GM21367 (cell line): ENCODE measurements around the gene PEA15.

ENCODE experiments used
- ATAC-seq: cut with Tn5 transposase; IDR thresholded peaks from one replicate; pipeline ENCODE4 v1.9.1; 2021; ENCODE audit not compliant: unreplicated experiment

Gene PEA15

GRCh38 chr1:160178731-160179130 lies 26.5 kb upstream of the PEA15 start:
- ATAC-seq = no peak

GRCh38 chr1:160179336-160179735 lies 25.8 kb upstream of the PEA15 start:
- no peak for ATAC-seq

GRCh38 chr1:160186246-160186645 lies 18.9 kb upstream of the PEA15 start:
- ATAC-seq = no peak

DNA sequence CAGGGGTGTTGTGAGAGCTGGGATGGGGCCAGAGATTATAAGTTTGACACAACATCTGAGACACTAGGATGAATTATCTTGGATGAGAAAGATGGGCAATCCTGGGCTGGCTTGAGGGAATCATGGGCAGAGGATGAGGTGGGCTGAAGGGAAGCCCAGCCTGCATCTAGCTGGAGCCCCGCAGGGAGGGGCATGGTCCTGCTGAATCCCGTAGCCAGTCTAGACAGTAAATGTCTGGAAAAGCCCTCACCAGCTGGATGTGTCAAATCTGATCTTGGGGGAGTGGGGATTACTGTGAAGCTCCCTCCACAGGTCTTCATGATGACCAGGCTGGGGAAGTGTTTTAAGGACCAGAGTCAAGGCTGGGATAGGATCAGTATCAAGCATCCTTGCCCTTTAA lies 18.5 kb upstream of the PEA15 start:
- no peak for ATAC-seq

- no peak for ATAC-seq
Observed at GRCh38 chr1:160187407-160187806, 17.8 kb upstream of the PEA15 start.

GRCh38 chr1:160188341-160188740 lies 16.8 kb upstream of the PEA15 start:
- ATAC-seq = no peak

- ATAC-seq = no peak
Observed at GRCh38 chr1:160189649-160190625, 15.2 kb upstream of the PEA15 start, which contains the start of gene CASQ1. TSS of gene CASQ1 (plus strand) at chr1:160190575. CDS start at chr1:160190752, 177 bp downstream.

DNA sequence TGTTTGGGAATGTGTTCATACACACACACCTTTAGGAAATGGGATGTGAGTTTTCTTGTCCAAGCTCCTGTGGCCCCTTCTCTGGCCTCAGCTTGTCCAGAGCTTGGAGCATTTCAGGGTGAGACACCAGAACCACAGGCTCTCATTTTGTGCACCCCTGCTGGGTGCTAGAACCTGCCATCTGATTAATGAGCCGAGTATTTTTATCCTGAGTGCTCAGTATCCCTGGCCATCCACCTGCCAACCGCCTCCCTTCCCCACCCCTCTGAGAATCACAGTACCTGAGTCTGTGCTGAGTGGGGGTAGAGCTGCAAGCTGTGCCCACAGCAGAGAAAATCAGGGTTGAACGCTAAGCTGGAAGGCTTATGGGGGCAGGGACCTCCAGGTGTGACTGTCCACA lies 13.4 kb upstream of the PEA15 start:
- no peak for ATAC-seq

GRCh38 chr1:160192234-160192633 lies 12.9 kb upstream of the PEA15 start:
- no peak for ATAC-seq

GRCh38 chr1:160193091-160193819 lies 11.9 kb upstream of the PEA15 start:
- no peak for ATAC-seq

- ATAC-seq = no peak
Observed at GRCh38 chr1:160193832-160194736, 11.1 kb upstream of the PEA15 start.

GRCh38 chr1:160194737-160195059 lies 10.5 kb upstream of the PEA15 start:
- no peak for ATAC-seq

GRCh38 chr1:160196143-160196542 lies 9.0 kb upstream of the PEA15 start:
- no peak for ATAC-seq

GRCh38 chr1:160197231-160197630 lies 8.0 kb upstream of the PEA15 start:
- ATAC-seq = no peak

DNA sequence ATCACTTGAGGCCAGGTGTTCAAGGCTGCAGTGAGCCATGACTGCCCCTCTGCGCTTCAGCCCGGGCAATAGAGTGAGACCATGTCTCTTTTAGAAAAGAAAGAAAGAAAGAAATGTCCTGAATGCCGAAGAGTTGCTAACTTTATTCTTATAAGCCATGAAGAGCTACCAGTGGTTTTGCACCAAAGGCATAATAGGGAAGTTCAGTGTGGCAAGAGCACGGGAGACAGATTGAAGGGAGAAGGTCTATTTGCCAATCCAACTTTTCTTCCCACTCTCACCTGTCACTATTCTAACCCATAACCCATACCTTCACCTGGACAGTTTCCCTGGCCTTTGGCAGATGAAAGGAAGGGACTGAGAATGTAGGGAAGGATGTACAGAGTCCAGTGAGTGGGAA lies 4.4 kb upstream of the PEA15 start:
- ATAC-seq = no peak

- peak; percentile 51 for ATAC-seq
Observed at GRCh38 chr1:160204526-160205241, 500 bp upstream of the PEA15 start.

DNA sequence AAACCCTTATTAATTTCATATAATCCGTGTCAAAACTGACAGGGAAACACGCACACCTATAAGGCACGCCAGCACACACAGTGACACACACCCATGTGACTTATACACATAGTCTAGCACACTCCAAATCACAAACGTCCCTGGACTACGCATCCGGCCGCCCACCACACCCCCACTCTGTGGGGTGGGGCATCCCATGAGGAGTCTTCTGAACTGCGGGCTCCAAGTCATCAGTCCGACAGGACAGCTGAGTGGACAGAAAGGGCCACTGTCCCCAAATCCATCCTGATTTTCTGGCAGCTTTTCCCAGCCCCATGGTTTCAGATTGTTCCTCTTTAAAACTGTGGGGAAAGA lies 829 bp downstream of the PEA15 start:
- no peak for ATAC-seq

DNA sequence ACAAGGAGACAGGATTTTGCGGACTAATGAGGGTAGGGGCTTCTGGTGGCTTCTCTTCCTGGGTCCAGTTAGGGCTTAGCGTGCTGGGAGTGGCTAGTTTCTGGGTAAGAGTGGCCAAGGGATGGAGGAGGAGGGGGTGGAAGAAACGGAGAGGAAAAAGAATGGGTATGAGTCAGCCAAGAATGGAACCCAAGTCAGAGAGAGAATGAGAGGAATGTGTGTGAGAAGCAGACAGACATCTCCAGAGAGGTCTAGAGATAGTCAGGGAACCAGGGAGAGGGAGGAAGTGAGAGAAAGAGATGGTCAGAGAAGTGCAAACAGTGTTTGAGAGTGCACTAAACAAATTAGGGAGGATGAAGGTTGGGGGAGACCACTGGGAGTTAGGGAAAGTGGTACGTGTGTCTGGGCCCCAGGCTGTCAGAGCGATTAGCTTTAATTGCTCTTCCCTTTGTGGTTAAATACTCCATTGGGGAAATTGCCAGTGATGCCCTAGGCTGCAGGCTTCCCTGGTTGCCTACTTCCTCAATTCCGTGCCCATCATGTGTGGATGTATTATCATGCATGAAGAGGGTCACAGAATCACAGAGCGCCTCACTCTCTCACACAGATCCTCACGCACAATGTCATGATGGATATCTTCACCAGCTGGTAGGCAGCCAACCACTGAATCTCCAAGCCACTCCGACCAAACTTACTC lies 1.4 kb downstream of the PEA15 start:
- no peak for ATAC-seq

DNA sequence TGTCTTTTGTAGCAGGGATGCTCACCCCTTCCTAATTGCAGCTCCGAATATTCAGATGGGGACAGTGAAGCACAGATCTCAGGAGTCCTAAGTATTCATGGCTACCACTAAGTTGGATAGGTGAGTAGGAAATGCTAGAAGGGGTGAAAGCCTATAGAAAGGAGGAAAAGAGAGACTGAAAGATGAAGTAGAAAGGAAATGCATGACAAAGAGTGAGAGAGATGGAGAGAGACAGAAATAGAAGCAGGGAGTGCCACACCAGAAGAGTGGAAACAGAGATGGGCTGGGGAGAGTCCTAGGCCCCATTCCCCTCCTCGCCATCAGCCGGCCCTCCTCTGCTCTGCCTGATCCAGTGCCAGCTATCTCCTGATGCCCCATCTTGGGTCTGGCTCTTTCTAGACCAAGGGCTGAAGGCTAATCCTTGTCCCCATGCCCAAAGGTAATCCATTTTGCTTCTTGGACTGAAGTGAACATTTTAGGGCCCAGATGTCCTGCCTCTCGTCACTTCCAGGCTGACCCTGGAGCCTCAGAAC lies 2.0 kb downstream of the PEA15 start:
- no peak for ATAC-seq
